HCT116 (cell line): ENCODE data around the gene MAPK1IP1L. TPM values are rescaled to one million over a fixed set of nuclear protein-coding genes. Genes with fewer than 3 reads are reported as not detected.

ENCODE experiments used
- ATAC-seq: fragments of 200-7000 bp; cut with Tn5 transposase; 2 replicates; pipeline ENCODE4 v1.9.1; 2020; ENCODE audit warnings: mild to moderate bottlenecking, moderate library complexity
- BruUV-seq: library from RNA; stranded (reverse); fragments of 400-500 nt; replicated peaks from 2 replicates; lab custom pipeline; 2021; lab: Mats Ljungman, UMichigan
- CTCF ChIA-PET: fragments of 300-600 bp; sonication (Branson Sonifier 250); formaldehyde crosslinking; loops from one replicate; lab custom pipeline; 2021; ENCODE audit warnings: antibody characterized with exemption; lab: Charles Lee
- POLR2A ChIA-PET: fragments of 300-600, 350-600 bp; sonication (Branson Sonifier 250); formaldehyde crosslinking; loops from one replicate; lab custom pipeline; 2021; ENCODE audit warnings: antibody characterized with exemption; lab: Charles Lee
- RAD21 ChIA-PET, 2 experiments: fragments of 300-600 bp; sonication (Branson Sonifier 250); formaldehyde crosslinking; loops; one replicate each; lab custom pipeline; 2023; ENCODE audit warnings: low total read pairs in 2 of 2; ENCODE audit not compliant: uncharacterized antibody in 2 of 2, unreplicated experiment in 2 of 2, low non-redundant PET in 1 of 2; lab: Charles Lee
- DNase-seq: peaks from one replicate; pipeline ENCODE4 v3.0.0-alpha.2; 2010; ENCODE audit warnings: low read depth, low spot score
- H2AFZ ChIP-seq: fragments of 200-600 bp; shearing (Covaris generic), sonication (generic); 2 replicates; pipeline ENCODE4 v1.6.1; 2017; ENCODE audit warnings: low read depth, mixed run types, mixed read lengths, antibody characterized with exemption, low read length; ENCODE audit not compliant: poor library complexity, severe bottlenecking
- H3K27ac ChIP-seq: 2 replicates; pipeline ENCODE4 v1.5.1; 2012; ENCODE audit warnings: low read depth, low read length
- H3K27me3 ChIP-seq: fragments of 200-600 bp; sonication (generic); 2 replicates; pipeline ENCODE4 v1.6.1; 2016; ENCODE audit warnings: mixed run types, low read length, mixed read lengths; ENCODE audit not compliant: insufficient read depth
- H3K36me3 ChIP-seq, 2 experiments: fragments of 200-500 bp in 1 of 2; fragments of 200-600 bp in 1 of 2; sonication (Bioruptor generic) in 1 of 2; sonication (generic) in 1 of 2; 2 replicates each; pipeline versions ENCODE4 v1.5.1 to v1.6.1; 2014 to 2016; ENCODE audit warnings: low read length in 2 of 2, inconsistent platforms in 1 of 2, mixed read lengths in 1 of 2, mixed run types in 1 of 2; ENCODE audit not compliant: insufficient read depth in 2 of 2, control insufficient read depth in 1 of 2
- H3K4me1 ChIP-seq, 2 experiments: fragments of 200-600 bp in 1 of 2; sonication (generic) in 1 of 2; 2 replicates each; pipeline versions ENCODE4 v1.5.1 to v1.6.1; 2012 to 2017; ENCODE audit warnings: low read length in 2 of 2, inconsistent platforms in 1 of 2, mild to moderate bottlenecking in 1 of 2, mixed read lengths in 1 of 2, mixed run types in 1 of 2, moderate library complexity in 1 of 2; ENCODE audit not compliant: insufficient read depth in 2 of 2, control insufficient read depth in 1 of 2
- H3K4me2 ChIP-seq: fragments of 200-600 bp; sonication (generic); 2 replicates; pipeline ENCODE4 v1.6.1; 2017; ENCODE audit warnings: mixed run types, low read length, mixed read lengths
- H3K4me3 ChIP-seq, 2 experiments: fragments of 200-600 bp in 1 of 2; sonication (generic) in 1 of 2; replicated peaks in 1 of 2; 2 replicates each; pipeline ENCODE4 v1.5.1; 2011 to 2016; ENCODE audit warnings: low read length in 2 of 2, control low read depth in 1 of 2, low read depth in 1 of 2, mild to moderate bottlenecking in 1 of 2, mixed read lengths in 1 of 2, mixed run types in 1 of 2
- H3K79me2 ChIP-seq: fragments of 200-600 bp; sonication (generic); 2 replicates; pipeline ENCODE4 v1.6.1; 2017; ENCODE audit warnings: mild to moderate bottlenecking, mixed run types, low read length, moderate library complexity, mixed read lengths; ENCODE audit not compliant: insufficient read depth
- H3K9ac ChIP-seq: fragments of 200-600 bp; sonication (generic); 2 replicates; pipeline ENCODE4 v1.6.1; 2016; ENCODE audit warnings: low read length, mixed read lengths
- H3K9me2 ChIP-seq: fragments of 200-600 bp; sonication (generic), shearing (Covaris generic); 2 replicates; pipeline ENCODE4 v1.6.1; 2017; ENCODE audit warnings: mixed run types, mild to moderate bottlenecking, moderate library complexity; ENCODE audit not compliant: insufficient read depth
- H3K9me3 ChIP-seq, 2 experiments: fragments of 200-500 bp in 1 of 2; fragments of 200-600 bp in 1 of 2; sonication (Bioruptor generic) in 1 of 2; sonication (generic) in 1 of 2; 2 replicates each; pipeline ENCODE4 v1.6.1; 2014 to 2017; ENCODE audit warnings: low read length in 2 of 2, mixed read lengths in 2 of 2, inconsistent platforms in 1 of 2, low read depth in 1 of 2, mild to moderate bottlenecking in 1 of 2, mixed run types in 1 of 2, moderate library complexity in 1 of 2; ENCODE audit not compliant: control insufficient read depth in 1 of 2, insufficient read depth in 1 of 2
- H4K20me1 ChIP-seq: fragments of 200-600 bp; sonication (generic), shearing (Covaris generic); 2 replicates; pipeline ENCODE4 v1.6.1; 2017; ENCODE audit warnings: mixed run types, mild to moderate bottlenecking, moderate library complexity; ENCODE audit not compliant: insufficient read depth
- CBX3 ChIP-seq: IDR thresholded peaks from 2 replicates; pipeline ENCODE4 v1.6.1; 2012; ENCODE audit warnings: low read depth
- CTCF ChIP-seq, 3 experiments: fragments of 200-600 bp in 1 of 3; sonication (generic) in 1 of 3; IDR thresholded peaks in 2 of 3; conservative IDR thresholded peaks in 1 of 3; 2 replicates each; pipeline ENCODE4 v1.5.1; 2012 to 2017; ENCODE audit warnings: low read depth in 2 of 3, low read length in 2 of 3, antibody characterized with exemption in 1 of 3, borderline replicate concordance in 1 of 3, control low read depth in 1 of 3, mild to moderate bottlenecking in 1 of 3, mixed read lengths in 1 of 3, mixed run types in 1 of 3, moderate library complexity in 1 of 3; ENCODE audit not compliant: insufficient read depth in 1 of 3
- EGR1 ChIP-seq: IDR thresholded peaks from 2 replicates; pipeline ENCODE4 v1.6.1; 2012; ENCODE audit warnings: low read depth
- ELF1 ChIP-seq: IDR thresholded peaks from 2 replicates; pipeline ENCODE4 v1.6.1; 2012; ENCODE audit warnings: low read depth, borderline replicate concordance
- EZH2 ChIP-seq: fragments of 200-600 bp; sonication (generic); IDR thresholded peaks from 2 replicates; pipeline ENCODE4 v1.6.1; 2017; ENCODE audit warnings: antibody characterized with exemption, mixed run types
- EZH2phosphoT487 ChIP-seq: fragments of 200-600 bp; IDR thresholded peaks from 2 replicates; pipeline ENCODE4 v1.6.1; 2018; ENCODE audit warnings: antibody characterized with exemption, borderline replicate concordance
- FOSL1 ChIP-seq: IDR thresholded peaks from 2 replicates; pipeline ENCODE4 v1.6.1; 2012; ENCODE audit warnings: low read depth
- JUND ChIP-seq: IDR thresholded peaks from 2 replicates; pipeline ENCODE4 v1.6.1; 2012
- SP1 ChIP-seq: IDR thresholded peaks from 2 replicates; pipeline ENCODE4 v1.6.1; 2012; ENCODE audit warnings: low read depth
- SRF ChIP-seq: IDR thresholded peaks from 2 replicates; pipeline ENCODE4 v1.6.1; 2012; ENCODE audit warnings: low read depth
- TCF7L2 ChIP-seq: IDR thresholded peaks from 2 replicates; pipeline ENCODE4 v1.7.0; 2011; ENCODE audit warnings: borderline replicate concordance, inconsistent platforms; ENCODE audit not compliant: insufficient read depth, insufficient read length; ENCODE audit errors: extremely low read depth
- YY1 ChIP-seq: IDR thresholded peaks from 2 replicates; pipeline ENCODE4 v1.6.1; 2011; ENCODE audit warnings: low read length, low read depth, moderate library complexity, mild to moderate bottlenecking; ENCODE audit not compliant: insufficient replicate concordance; ENCODE audit errors: extremely low read depth
- ZBTB33 ChIP-seq: IDR thresholded peaks from 2 replicates; pipeline ENCODE4 v1.6.1; 2011; ENCODE audit warnings: mild to moderate bottlenecking, low read length, moderate library complexity; ENCODE audit not compliant: insufficient replicate concordance; ENCODE audit errors: extremely low read depth
- ZNF274 ChIP-seq: fragments of 200-500 bp; sonication (Bioruptor generic); IDR thresholded peaks from 2 replicates; pipeline ENCODE4 v1.6.1; 2014; ENCODE audit warnings: mild to moderate bottlenecking, low read depth, low read length, inconsistent platforms
- intact Hi-C: fragments of 100-400 bp; cut with micrococcal nuclease; formaldehyde crosslinking; loops from 2 replicates; pipeline ENCODE4 v1.10.0; 2022
- total RNA-seq: library from RNA; stranded (reverse); gene quantifications from one replicate; pipeline ENCODE4 v1.2.1, GENCODE V29; 2021; ENCODE audit not compliant: unreplicated experiment

MAPK1IP1L gene
- total RNA-seq, 1 experiment from 2014 or later: 101 TPM

GRCh38 chr14:55066223-55066622 is 14.8 kb downstream of the MAPK1IP1L start:
- peaks cover 14% of the 10 kb centered on the region; the same call in 1 of the 2 replicates for H4K20me1 ChIP-seq
- peaks cover 26 to 43% of the 10 kb centered on the region in 2 experiments for H3K36me3 ChIP-seq
- H3K9ac ChIP-seq: no peak overlapping the region
- no peak for DNase-seq
- H3K27ac ChIP-seq: no peak overlapping the region
- H3K4me3 ChIP-seq: no peak overlapping the region
- no peaks in the 10 kb centered on the region for H3K27me3 ChIP-seq
- no peak overlapping the region for H3K4me2 ChIP-seq
- no peak overlapping the region for H2AFZ ChIP-seq
- BruUV-seq: no TSS peak
- ChIA-PET CTCF (interaction anchor here (1.3 to 1.4 kb wide), 2 partner anchors 15 to 204 kb away, joined by 3 read pairs; partner anchors contain the start of gene MAPK1IP1L), POLR2A (interaction anchor here (0.9 to 1.7 kb wide), 2 partner anchors 8 to 11 kb away, joined by 3 to 4 read pairs; no protein-coding TSS in a partner anchor), RAD21 (interaction anchor here in 1 of 2 experiments (0.7 kb wide), 1 partner anchor 15 kb away, joined by 3 read pairs; no protein-coding TSS in a partner anchor)
- no peak for ATAC-seq
- no peaks in the 10 kb centered on the region for H3K9me2 ChIP-seq
- no peak for TF ChIP-seq ZBTB33
- TF ChIP-seq EZH2phosphoT487: no peak
- TF ChIP-seq CTCF (IDR thresholded peaks at IDR 0.05 in 2 of 3, conservative IDR thresholded peaks at IDR 0.05 in 1 of 3; ENCODE audit: borderline replicate concordance in 1 of 3, insufficient read depth in 1 of 3, low read depth in 2 of 3, low read length in 2 of 3): no peak
- TF ChIP-seq CBX3: no peak
- no peak for TF ChIP-seq ELF1
- no peak for TF ChIP-seq FOSL1
- TF ChIP-seq ZNF274: no peak
- TF ChIP-seq TCF7L2: no peak
- TF ChIP-seq YY1: no peak
- TF ChIP-seq JUND: no peak
- no peak for TF ChIP-seq SP1
- TF ChIP-seq EGR1: no peak
- no peak for TF ChIP-seq SRF
- no peak for TF ChIP-seq EZH2
- peaks cover 0 to 8% of the 10 kb centered on the region in 2 experiments; a peak in 2 of 4 replicates for H3K4me1 ChIP-seq
- H3K79me2 ChIP-seq: peaks cover 38% of the 10 kb centered on the region
- intact Hi-C loops: no loop called here
- H3K9me3 ChIP-seq: no peaks in the 10 kb centered on the region
